GM12891 (cell line): ENCODE results near the gene GPR21. TPM values are rescaled to one million over a fixed set of nuclear protein-coding genes. Genes with fewer than 3 reads are reported as not detected.

Experiments used
- DNase-seq: peaks from one replicate; pipeline ENCODE4 v3.0.0; 2011; ENCODE audit warnings: low spot score; ENCODE audit not compliant: insufficient read length
- FAIRE-seq: peaks from 2 replicates; lab custom pipeline; 2011; peaks lifted over from hg19 to GRCh38; lab: Jason Lieb, UNC
- PAX5 ChIP-seq: IDR thresholded peaks from 2 replicates; pipeline ENCODE4 v1.6.1; 2011; ENCODE audit warnings: low read length, moderate library complexity, mild to moderate bottlenecking; ENCODE audit not compliant: insufficient read depth, severe bottlenecking
- POLR2A ChIP-seq: IDR thresholded peaks from 2 replicates; pipeline ENCODE4 v1.6.1; 2011; ENCODE audit warnings: low read depth, low read length, control low read depth
- POLR2AphosphoS5 ChIP-seq: IDR thresholded peaks from 2 replicates; pipeline ENCODE4 v1.6.1; 2011; ENCODE audit warnings: low read depth, low read length, control low read depth
- POU2F2 ChIP-seq: IDR thresholded peaks from 2 replicates; pipeline ENCODE4 v1.6.1; 2011; ENCODE audit warnings: low read depth, mild to moderate bottlenecking, control low read depth, low read length, moderate library complexity
- SPI1 ChIP-seq: IDR thresholded peaks from 2 replicates; pipeline ENCODE4 v1.6.1; 2011; ENCODE audit warnings: low read depth, low read length, control low read depth
- TAF1 ChIP-seq: IDR thresholded peaks from 2 replicates; pipeline ENCODE4 v1.6.1; 2011; ENCODE audit warnings: low read depth, low read length, control low read depth
- polyA plus RNA-seq: library from polyadenylated mRNA; unstranded; fragments of >200 nt; gene quantifications from one replicate; pipeline ENCODE4 v1.2.1, GENCODE V29; 2012; ENCODE audit warnings: low read depth, missing spikeins, inconsistent platforms; ENCODE audit not compliant: missing spikeins

The GPR21 gene
- 0.10 TPM for polyA plus RNA-seq

DNA sequence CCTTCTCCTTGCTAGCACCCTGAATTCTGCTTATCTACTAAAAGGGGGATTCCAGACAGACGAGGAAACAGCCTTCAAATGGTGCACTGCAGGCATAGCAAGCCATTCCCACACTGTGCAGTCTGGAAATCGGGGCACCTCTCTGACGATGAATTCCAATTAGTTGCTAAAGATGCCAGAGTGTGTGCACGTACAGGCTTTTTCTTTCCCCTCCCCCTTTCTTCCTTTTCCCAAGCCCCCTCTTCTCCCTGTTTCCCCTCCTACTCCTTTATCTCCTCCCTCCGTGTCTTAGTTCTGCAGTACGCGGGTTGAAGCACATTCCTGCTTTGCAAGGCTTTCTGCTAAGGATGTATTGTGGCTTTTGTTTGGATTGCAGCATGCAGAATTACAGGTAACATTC is at the start of gene GPR21:
TSS of gene GPR21 (plus strand) at position 316 of the 400 bp plus-strand sequence. CDS start 900 bp downstream, outside the sequence.
- DNase-seq = no peak
- no peak for FAIRE-seq
- no peak for TF ChIP-seq POLR2AphosphoS5

DNA sequence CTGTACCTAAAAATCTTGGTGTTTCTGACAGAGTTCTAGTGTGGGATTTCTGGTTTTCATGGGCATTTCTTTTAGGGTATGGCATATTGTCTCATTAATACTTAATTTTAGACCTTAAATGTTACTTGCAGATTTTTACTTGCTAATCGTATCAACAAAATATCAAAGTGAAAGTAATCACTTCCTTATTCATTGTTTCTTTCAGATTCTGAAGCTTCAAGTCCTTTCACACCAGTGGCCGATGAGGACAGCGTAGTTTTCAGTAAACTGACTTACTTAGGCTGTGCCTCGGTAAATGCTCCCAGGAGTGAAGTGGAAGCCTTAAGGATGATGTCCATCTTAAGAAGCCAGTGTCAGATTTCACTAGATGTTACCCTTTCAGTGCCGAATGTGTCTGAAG is 47.5 kb upstream of the GPR21 start:
- FAIRE-seq (no peak), DNase-seq (no peak)
- TF ChIP-seq SPI1 (peak; percentile 83), PAX5 (no peak)

GRCh38 chr9:122988141-122988540 is 45.3 kb upstream of the GPR21 start:
- FAIRE-seq = no peak
- TF ChIP-seq POLR2AphosphoS5 (no peak), POLR2A (no peak), PAX5 (no peak), TAF1 (no peak), POU2F2 (no peak), SPI1 (no peak)
- no peak for DNase-seq

DNA sequence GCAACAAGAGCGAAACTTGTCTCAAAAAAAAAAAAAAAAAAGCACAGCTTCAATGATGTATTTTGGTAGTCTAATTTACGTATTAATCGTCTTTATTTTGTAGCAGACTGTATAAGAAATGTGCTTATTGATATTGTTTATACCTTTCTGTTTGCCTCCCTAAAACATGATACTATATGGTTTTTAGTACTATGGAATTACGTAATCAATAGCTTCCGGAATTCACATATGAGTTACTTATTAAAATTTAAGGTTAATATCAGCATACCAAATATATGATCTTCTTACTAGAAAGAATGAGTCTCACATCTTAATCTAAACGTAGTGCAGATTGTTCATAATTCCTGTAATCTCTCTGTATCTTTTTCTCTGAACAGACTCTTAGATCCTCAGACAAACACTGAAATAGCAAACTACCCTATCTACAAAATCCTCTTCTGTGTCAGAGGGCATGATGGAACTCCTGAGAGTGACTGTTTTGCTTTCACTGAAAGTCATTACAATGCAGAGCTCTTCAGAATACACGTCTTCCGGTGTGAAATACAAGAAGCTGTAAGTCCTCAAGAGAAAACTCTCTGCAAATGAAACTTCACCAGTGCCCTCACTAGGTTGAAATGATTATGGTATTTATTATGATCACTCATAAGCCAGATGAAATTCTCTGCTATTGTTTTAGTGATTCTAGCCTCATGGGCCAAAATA is 44.4 kb upstream of the GPR21 start:
- no peak for FAIRE-seq
- DNase-seq = peak; percentile 6
- TF ChIP-seq TAF1 = no peak
- TF ChIP-seq POU2F2 = no peak
- TF ChIP-seq POLR2A = no peak
- no peak for TF ChIP-seq PAX5
- no peak for TF ChIP-seq POLR2AphosphoS5
- TF ChIP-seq SPI1 = no peak

DNA sequence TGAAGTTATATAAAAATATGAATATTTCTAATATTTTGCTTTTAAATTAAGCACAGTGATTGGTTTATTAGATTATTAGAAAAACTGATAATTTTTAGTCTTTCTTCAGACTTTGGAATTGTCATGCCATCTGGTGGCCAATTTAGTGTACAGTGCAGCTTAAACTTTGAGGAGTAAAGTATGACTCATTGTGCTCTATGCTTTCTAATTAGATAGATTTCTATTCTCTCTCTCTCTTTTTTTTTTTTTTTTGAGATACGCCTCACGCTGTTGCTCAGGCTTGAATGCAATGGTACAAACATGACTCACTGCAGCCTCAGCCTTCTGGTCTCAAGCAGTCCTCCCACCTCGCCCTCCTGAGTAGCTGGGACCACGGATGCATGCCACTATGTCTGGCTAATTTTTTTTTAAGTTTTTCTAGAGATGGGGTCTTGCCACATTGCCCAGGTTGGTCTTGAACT is 42.1 kb upstream of the GPR21 start:
- FAIRE-seq = no peak
- peak; percentile 12 for DNase-seq
- no peak for TF ChIP-seq POLR2A
- TF ChIP-seq PAX5 = no peak
- no peak for TF ChIP-seq POLR2AphosphoS5
- no peak for TF ChIP-seq SPI1
- TF ChIP-seq TAF1 = no peak
- TF ChIP-seq POU2F2 = no peak

DNA sequence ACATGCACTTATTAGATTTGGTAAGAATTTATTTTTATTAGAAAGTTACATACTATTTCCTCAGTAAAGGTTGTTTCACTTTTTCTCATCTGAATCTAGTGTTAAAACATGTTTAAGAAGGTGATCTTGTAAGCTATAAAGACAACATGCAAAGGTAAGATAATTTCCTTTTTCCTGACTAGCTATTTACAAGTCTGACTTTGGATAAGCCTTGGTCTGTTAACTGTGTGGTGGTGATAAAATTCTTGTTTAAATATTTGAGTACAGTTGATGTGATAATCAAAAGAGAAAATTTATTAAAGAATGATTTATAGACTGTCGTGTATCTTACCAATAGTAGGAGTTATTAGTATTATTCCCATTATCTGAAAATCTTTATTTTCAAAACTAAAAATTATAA is 36.9 kb upstream of the GPR21 start:
- DNase-seq (no peak), FAIRE-seq (no peak)
- no peak for TF ChIP-seq POLR2A

- TF ChIP-seq TAF1 (no peak), POLR2AphosphoS5 (no peak), SPI1 (no peak), POU2F2 (no peak), PAX5 (no peak), POLR2A (no peak)
- no peak for FAIRE-seq
- DNase-seq = no peak
Measured at GRCh38 chr9:122998448-122998847, 35.0 kb upstream of the GPR21 start.

DNA sequence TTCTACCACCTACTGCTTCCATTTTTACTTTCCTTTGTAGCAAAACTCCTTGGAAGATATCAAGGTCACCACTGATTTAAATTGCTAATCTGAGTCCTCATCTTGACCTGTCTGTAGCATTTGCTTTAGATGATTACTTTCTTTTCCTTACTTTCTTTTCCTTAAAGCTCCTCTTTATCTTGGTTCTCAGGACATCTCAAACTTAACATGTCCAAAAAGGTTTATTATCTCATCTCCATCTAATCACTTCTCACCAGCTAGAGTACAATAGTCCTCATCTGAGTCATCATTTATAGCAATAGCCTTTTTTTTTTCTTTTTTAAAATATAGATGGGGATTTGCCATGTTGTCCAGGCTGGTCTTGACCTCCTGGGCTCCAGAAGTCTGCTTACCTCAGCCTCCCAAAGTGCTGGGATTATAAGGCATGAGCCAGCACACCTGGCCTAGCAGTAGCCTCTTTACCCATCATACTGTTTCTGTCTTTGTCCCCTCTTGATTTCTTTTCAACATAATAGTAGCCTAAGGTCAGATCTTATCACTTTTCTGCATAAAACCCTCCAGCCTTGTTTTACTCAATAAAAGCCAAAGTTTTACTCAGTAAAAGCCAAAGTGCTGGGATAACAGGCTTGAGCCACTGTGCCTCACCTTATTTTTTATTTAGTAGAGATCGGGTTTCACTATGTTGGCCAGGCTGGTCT is 32.9 kb upstream of the GPR21 start:
- FAIRE-seq (no peak), DNase-seq (no peak)
- TF ChIP-seq POLR2AphosphoS5 (no peak), SPI1 (no peak), POU2F2 (no peak), TAF1 (no peak), PAX5 (no peak), POLR2A (no peak)

DNA sequence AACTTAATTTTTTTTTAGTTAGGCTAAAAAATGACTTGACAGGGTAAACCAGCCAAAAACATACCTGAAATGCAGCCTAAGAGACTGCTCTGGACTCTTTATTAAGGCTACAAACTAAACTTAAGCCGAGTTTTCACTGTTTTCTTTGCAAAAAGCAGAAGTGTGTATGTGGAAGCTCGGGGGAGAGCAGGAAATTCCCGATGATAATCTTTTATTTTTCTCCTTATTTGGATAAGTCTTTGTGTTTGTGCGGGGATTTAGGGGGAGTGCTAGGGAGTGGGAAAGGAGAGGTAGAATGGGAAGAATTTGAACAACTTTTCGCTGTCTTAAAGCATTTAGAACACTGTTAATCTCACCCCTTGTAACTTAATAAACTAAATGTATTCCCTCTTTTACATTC is 30.7 kb upstream of the GPR21 start:
- peak; percentile 45 for FAIRE-seq
- TF ChIP-seq POU2F2 (no peak), SPI1 (peak; percentile 64)
- DNase-seq = no peak

- no peak for FAIRE-seq
- no peak for DNase-seq
Measured at GRCh38 chr9:123003466-123003865, 30.0 kb upstream of the GPR21 start.

More at GRCh38 chr9:123003466-123003865, 30.0 kb upstream of the GPR21 start:
- no peak for TF ChIP-seq TAF1
- TF ChIP-seq SPI1 = no peak
- no peak for TF ChIP-seq POLR2A
- TF ChIP-seq POU2F2 = no peak
- no peak for TF ChIP-seq POLR2AphosphoS5
